BJ (cell line): ENCODE results near the gene KIAA2012. TPM values are rescaled to one million over a fixed set of nuclear protein-coding genes. Genes with fewer than 3 reads are reported as not detected.

Experiments
- CTCF ChIA-PET: fragments of 350-600 bp; formaldehyde crosslinking; extraction: SDS; loops from one replicate; lab custom pipeline; 2021; ENCODE audit warnings: antibody characterized with exemption, inconsistent platforms; lab: Yijun Ruan, JAX
- POLR2A ChIA-PET: fragments of 300-600 bp; sonication (Branson Sonifier 250); formaldehyde crosslinking; extraction: SDS; loops from one replicate; lab custom pipeline; 2021; ENCODE audit warnings: antibody characterized with exemption; lab: Charles Lee
- DNase-seq: peaks from one replicate; pipeline ENCODE4 v3.0.0-alpha.2; 2011; ENCODE audit warnings: low read depth
- H3K27me3 ChIP-seq: 2 replicates; pipeline ENCODE4 v1.6.0; 2011; ENCODE audit warnings: low read length; ENCODE audit not compliant: control insufficient read depth, insufficient read depth
- H3K36me3 ChIP-seq: 2 replicates; pipeline ENCODE4 v1.5.1; 2011; ENCODE audit warnings: low read length; ENCODE audit not compliant: control insufficient read depth, insufficient read depth
- H3K4me3 ChIP-seq: 2 replicates; pipeline ENCODE4 v1.5.1; 2011; ENCODE audit warnings: low read depth, mild to moderate bottlenecking, control low read depth, low read length
- CTCF ChIP-seq: IDR thresholded peaks from 2 replicates; pipeline ENCODE4 v1.5.1; 2011; ENCODE audit warnings: low read depth, mild to moderate bottlenecking, control low read depth, inconsistent platforms, low read length, moderate library complexity; ENCODE audit not compliant: insufficient read depth
- polyA plus RNA-seq: library from polyadenylated mRNA; depleted of rRNA; stranded (reverse); fragments of >200 nt; gene quantifications from 2 replicates; pipeline ENCODE4 v1.2.3, GENCODE V29; 2011

KIAA2012 gene
- polyA plus RNA-seq, 1 experiment: 0.13 TPM

DNA sequence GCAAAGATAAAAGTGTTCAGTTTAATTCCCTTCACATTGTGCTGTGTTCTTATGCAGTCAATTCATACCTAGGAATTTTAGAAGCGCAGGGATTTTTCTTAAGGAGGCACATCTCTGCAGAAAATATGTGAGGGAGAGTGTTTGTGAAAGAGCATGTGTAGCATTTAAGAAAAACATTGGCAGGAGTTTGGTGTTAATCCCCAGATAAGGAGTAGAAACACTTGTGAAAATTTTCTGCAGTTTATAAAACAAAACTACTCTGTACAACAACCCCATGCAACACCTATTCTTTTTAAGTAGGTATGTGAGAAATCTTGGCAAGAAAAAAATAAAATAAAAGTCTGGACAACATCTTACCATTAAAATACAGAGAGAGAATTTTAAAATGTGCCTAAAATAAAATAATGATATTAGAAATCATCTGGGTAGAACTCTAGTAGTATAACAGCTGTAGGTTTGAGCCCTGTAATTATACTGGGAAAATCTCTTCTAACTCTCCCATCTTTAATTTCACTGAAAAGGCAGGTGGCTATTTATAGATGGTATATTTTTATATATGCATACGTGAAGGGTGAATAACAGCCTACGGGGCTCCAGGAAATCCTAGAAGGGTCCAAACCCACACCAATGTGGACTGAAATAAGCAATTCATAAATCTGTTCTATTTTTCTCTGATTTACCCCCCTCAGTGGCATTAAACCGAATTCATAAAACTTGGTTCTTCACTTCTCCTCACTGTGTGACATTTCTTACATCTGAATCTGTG, 32.8 kb upstream of the KIAA2012 start:
- TF ChIP-seq CTCF: no peak
- DNase-seq: no peak
- Histone ChIP-seq H3K27me3 (no peaks in the 10 kb centered on the region), H3K4me3 (no peak overlapping the region), H3K36me3 (peaks cover 14% of the 10 kb centered on the region)
- POLR2A ChIA-PET: interaction anchor here (0.6 kb wide), 1 partner anchor 24 kb away, joined by 3 read pairs; no protein-coding TSS in a partner anchor
- CTCF ChIA-PET: interaction anchor here (1.5 kb wide), 1 partner anchor 138 kb away, joined by 3 read pairs; no protein-coding TSS in a partner anchor

DNA sequence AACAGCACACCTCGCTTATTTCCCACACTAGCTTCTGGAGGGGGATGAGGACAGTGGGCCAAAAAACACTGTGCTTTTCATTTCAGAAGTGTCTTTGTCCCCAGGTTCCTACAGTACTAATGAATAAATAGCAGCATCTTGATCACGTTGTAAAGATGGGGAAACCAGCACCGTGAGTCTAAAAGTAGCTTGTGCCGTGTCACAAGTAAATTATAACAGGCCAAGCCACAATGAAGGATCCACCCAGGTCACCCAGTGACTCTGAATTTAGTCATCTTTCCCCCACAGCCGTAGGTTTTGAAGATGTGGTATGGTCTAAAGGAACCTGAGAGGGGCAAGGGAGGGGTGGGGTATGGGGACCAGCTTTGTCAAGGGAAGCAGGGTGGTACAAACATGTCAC, 30.6 kb upstream of the KIAA2012 start:
- ChIA-PET CTCF (interaction anchor here (0.9 to 1.7 kb wide), 2 partner anchors 12 to 62 kb away, joined by 3 to 4 read pairs; no protein-coding TSS in a partner anchor), POLR2A (no interaction called here)
- no peak for TF ChIP-seq CTCF

GRCh38 chr2:202043475-202043874, 29.6 kb upstream of the KIAA2012 start:
- DNase-seq: no peak
- Histone ChIP-seq H3K27me3 (no peaks in the 10 kb centered on the region), H3K36me3 (peaks cover 2% of the 10 kb centered on the region; the same call in 1 of the 2 replicates), H3K4me3 (no peak overlapping the region)
- TF ChIP-seq CTCF: no peak
- ChIA-PET CTCF (no interaction called here), POLR2A (interaction anchor here (0.6 kb wide), 1 partner anchor 72 kb away, joined by 3 read pairs; no protein-coding TSS in a partner anchor)

More for the DNA sequence above, 30.6 kb upstream of the KIAA2012 start:
- DNase-seq: no peak
- Histone ChIP-seq H3K27me3 (no peaks in the 10 kb centered on the region), H3K4me3 (no peak overlapping the region), H3K36me3 (peaks cover 2% of the 10 kb centered on the region; the same call in 1 of the 2 replicates)

- CTCF ChIA-PET: no interaction called here
- Histone ChIP-seq H3K36me3 (no peaks in the 10 kb centered on the region), H3K4me3 (no peak overlapping the region), H3K27me3 (no peaks in the 10 kb centered on the region)
- no peak for TF ChIP-seq CTCF
- POLR2A ChIA-PET: no interaction called here
- no peak for DNase-seq
Observed at GRCh38 chr2:202044777-202045176, 28.3 kb upstream of the KIAA2012 start.

DNA sequence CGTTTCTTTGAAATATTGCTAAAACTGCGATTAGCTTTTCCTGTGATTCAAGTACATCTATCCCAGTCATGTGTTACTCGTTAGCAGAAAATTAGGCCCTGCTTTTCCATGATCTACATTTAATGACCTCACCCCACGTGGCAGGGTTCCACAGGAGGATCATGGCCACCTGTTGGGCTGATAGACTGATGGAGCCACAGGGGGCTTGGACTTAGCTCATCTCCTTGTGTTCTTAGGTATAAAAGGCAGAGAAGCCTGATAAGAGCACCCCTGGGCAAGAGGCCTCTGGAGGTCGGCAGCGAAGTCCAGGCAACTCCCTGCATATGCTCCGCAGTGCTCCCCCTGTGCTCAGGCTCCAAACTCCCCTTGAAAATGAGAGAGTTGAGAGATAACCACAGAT, 26.5 kb upstream of the KIAA2012 start:
- no peaks in the 10 kb centered on the region for H3K36me3 ChIP-seq
- ChIA-PET CTCF (no interaction called here), POLR2A (no interaction called here)
- no peak for TF ChIP-seq CTCF
- DNase-seq: no peak
- no peak overlapping the region for H3K4me3 ChIP-seq
- no peaks in the 10 kb centered on the region for H3K27me3 ChIP-seq
